H1 (cell line): ENCODE results near the gene COL5A2. TPM values are rescaled to one million over a fixed set of nuclear protein-coding genes. Genes with fewer than 3 reads are reported as not detected.

Experiments
- CTCF ChIA-PET: fragments of 300-600 bp; sonication (Branson Sonifier 250); formaldehyde crosslinking; loops from one replicate; lab custom pipeline; 2021; ENCODE audit not compliant: partially characterized antibody; lab: Charles Lee
- POLR2A ChIA-PET: fragments of 300-600 bp; sonication (Branson Sonifier 250); formaldehyde crosslinking; loops from one replicate; lab custom pipeline; 2021; ENCODE audit warnings: inconsistent platforms; ENCODE audit not compliant: partially characterized antibody; lab: Charles Lee
- DNase-seq, 2 experiments: peaks; one replicate each; pipeline versions ENCODE4 v3.0.0 to v3.0.0-alpha.2; 2010 to 2022; ENCODE audit warnings: low spot score in 2 of 2, low read depth in 1 of 2, mixed read lengths in 1 of 2
- FAIRE-seq: peaks from 2 replicates; lab custom pipeline; 2011; peaks lifted over from hg19 to GRCh38; lab: Jason Lieb, UNC
- H2AFZ ChIP-seq: 2 replicates; pipeline ENCODE4 v1.8.1; 2012; ENCODE audit warnings: low read length, inconsistent platforms
- H2AK5ac ChIP-seq: 2 replicates; pipeline ENCODE4 v1.6.1; 2013; ENCODE audit warnings: low read depth, low read length
- H2BK120ac ChIP-seq: replicated peaks from 2 replicates; pipeline ENCODE3; 2013; ENCODE audit warnings: low read depth, low read length, inconsistent platforms
- H2BK12ac ChIP-seq: 2 replicates; pipeline ENCODE4 v1.6.1; 2013; ENCODE audit warnings: low read depth, low read length
- H2BK15ac ChIP-seq: 2 replicates; pipeline ENCODE4 v1.6.1; 2013; ENCODE audit warnings: low read length
- H2BK20ac ChIP-seq: 2 replicates; pipeline ENCODE4 v1.6.1; 2013; ENCODE audit warnings: low read length
- H2BK5ac ChIP-seq: 2 replicates; pipeline ENCODE4 v1.6.1; 2013; ENCODE audit warnings: low read depth, low read length
- H3K14ac ChIP-seq: 2 replicates; pipeline ENCODE4 v1.6.1; 2013; ENCODE audit warnings: inconsistent platforms; ENCODE audit not compliant: insufficient read length
- H3K18ac ChIP-seq: 2 replicates; pipeline ENCODE4 v1.6.1; 2013; ENCODE audit warnings: low read length; ENCODE audit errors: extremely low read depth
- H3K23ac ChIP-seq: 2 replicates; pipeline ENCODE4 v1.6.1; 2013; ENCODE audit warnings: inconsistent platforms; ENCODE audit not compliant: insufficient read length
- H3K23me2 ChIP-seq: 2 replicates; pipeline ENCODE4 v1.6.1; 2013; ENCODE audit warnings: low read depth, low read length
- H3K27ac ChIP-seq: 2 replicates; pipeline ENCODE4 v1.6.1; 2011; ENCODE audit warnings: low read depth, low read length, inconsistent platforms
- H3K27me3 ChIP-seq, 4 experiments: replicated peaks in 1 of 4; 1 replicate in 1 of 4; 2 replicates in 3 of 4; pipeline versions ENCODE4 v1.6.1 to v1.8.1; 2011 to 2013; ENCODE audit warnings: low read length in 3 of 4, mild to moderate bottlenecking in 3 of 4, inconsistent platforms in 2 of 4, mixed read lengths in 2 of 4, moderate library complexity in 1 of 4; ENCODE audit not compliant: control insufficient read depth in 3 of 4, insufficient read depth in 3 of 4; ENCODE audit errors: extremely low read depth in 1 of 4
- H3K36me3 ChIP-seq, 4 experiments: 2 replicates each; pipeline versions ENCODE4 v1.6.1 to v1.8.1; 2011 to 2013; ENCODE audit warnings: mild to moderate bottlenecking in 4 of 4, low read length in 3 of 4, moderate library complexity in 2 of 4, control low read depth in 1 of 4, inconsistent platforms in 1 of 4; ENCODE audit not compliant: insufficient read depth in 4 of 4, control insufficient read depth in 2 of 4
- H3K4ac ChIP-seq: replicated peaks from 2 replicates; pipeline ENCODE3; 2013; ENCODE audit warnings: low read length, low read depth, mixed read lengths, inconsistent platforms; ENCODE audit not compliant: insufficient read length
- H3K4me1 ChIP-seq, 4 experiments: replicated peaks in 1 of 4; 1 replicate in 1 of 4; 2 replicates in 3 of 4; pipeline versions ENCODE4 v1.6.1 to v1.8.1; 2011 to 2013; ENCODE audit warnings: low read length in 3 of 4, inconsistent platforms in 2 of 4, mixed read lengths in 1 of 4; ENCODE audit not compliant: insufficient read depth in 4 of 4, control insufficient read depth in 3 of 4
- H3K4me2 ChIP-seq, 2 experiments: 2 replicates each; pipeline versions ENCODE4 v1.6.1 to v1.8.1; 2011 to 2013; ENCODE audit warnings: low read depth in 2 of 2, low read length in 2 of 2, control low read depth in 1 of 2, inconsistent platforms in 1 of 2, mild to moderate bottlenecking in 1 of 2; ENCODE audit not compliant: insufficient read depth in 1 of 2
- H3K4me3 ChIP-seq, 4 experiments: fragments of 200-600, 300-600 bp in 1 of 4; sonication (generic), shearing (Covaris generic), sonication (Bioruptor Twin) in 1 of 4; 2 replicates each; pipeline versions ENCODE4 v1.5.1 to v1.8.1; 2011 to 2016; ENCODE audit warnings: low read length in 4 of 4, low read depth in 3 of 4, control low read depth in 2 of 4, inconsistent platforms in 2 of 4, mild to moderate bottlenecking in 2 of 4, mixed read lengths in 1 of 4, moderate library complexity in 1 of 4; ENCODE audit not compliant: insufficient read depth in 2 of 4; ENCODE audit errors: extremely low read depth in 1 of 4
- H3K56ac ChIP-seq: replicated peaks from 2 replicates; pipeline ENCODE3; 2013; ENCODE audit warnings: low read depth, mild to moderate bottlenecking, mixed read lengths, low read length, inconsistent platforms; ENCODE audit not compliant: insufficient read length
- H3K79me1 ChIP-seq: 2 replicates; pipeline ENCODE4 v1.6.1; 2013; ENCODE audit warnings: low read depth, low read length, control low read depth
- H3K79me2 ChIP-seq, 2 experiments: 2 replicates each; pipeline versions ENCODE4 v1.6.1 to v1.8.1; 2012 to 2013; ENCODE audit warnings: low read length in 2 of 2, mild to moderate bottlenecking in 2 of 2, inconsistent platforms in 1 of 2; ENCODE audit not compliant: insufficient read depth in 2 of 2, control insufficient read depth in 1 of 2
- H3K9ac ChIP-seq, 4 experiments: replicated peaks in 1 of 4; 1 replicate in 1 of 4; 2 replicates in 3 of 4; pipeline versions ENCODE4 v1.6.1 to v1.8.1; 2011 to 2013; ENCODE audit warnings: low read depth in 3 of 4, low read length in 3 of 4, control low read depth in 2 of 4, mild to moderate bottlenecking in 2 of 4, moderate library complexity in 2 of 4, inconsistent platforms in 1 of 4; ENCODE audit errors: extremely low read depth in 1 of 4
- H3K9me3 ChIP-seq, 2 experiments: 2 replicates each; pipeline versions ENCODE4 v1.6.1 to v1.8.1; 2012 to 2013; ENCODE audit warnings: mild to moderate bottlenecking in 2 of 2, moderate library complexity in 2 of 2, control low read depth in 1 of 2, inconsistent platforms in 1 of 2, low read depth in 1 of 2, low read length in 1 of 2, mixed read lengths in 1 of 2; ENCODE audit not compliant: insufficient read depth in 2 of 2
- H4K20me1 ChIP-seq, 2 experiments: replicated peaks in 1 of 2; 2 replicates each; pipeline versions ENCODE3 to v1.8.1; 2011 to 2013; ENCODE audit warnings: inconsistent platforms in 2 of 2, low read length in 2 of 2, mild to moderate bottlenecking in 1 of 2; ENCODE audit not compliant: insufficient read depth in 2 of 2, control insufficient read depth in 1 of 2
- H4K5ac ChIP-seq: 2 replicates; pipeline ENCODE4 v1.6.1; 2013; ENCODE audit warnings: low read length, low read depth, mixed read lengths, inconsistent platforms; ENCODE audit not compliant: insufficient read length
- H4K8ac ChIP-seq: 2 replicates; pipeline ENCODE4 v1.8.0; 2013; ENCODE audit warnings: mild to moderate bottlenecking, moderate library complexity, low read length, inconsistent platforms; ENCODE audit not compliant: insufficient read depth; ENCODE audit errors: extremely low read depth
- H4K91ac ChIP-seq: replicated peaks from 2 replicates; pipeline ENCODE3; 2013; ENCODE audit warnings: low read length, mixed read lengths, inconsistent platforms; ENCODE audit not compliant: insufficient read length
- BRCA1 ChIP-seq: IDR thresholded peaks from 2 replicates; pipeline ENCODE4 v1.6.1; 2012; ENCODE audit warnings: low read depth, low read length, improper control_type of control experiment
- CBX5 ChIP-seq: fragments of 300-800, 300-1000 bp; sonication (generic); IDR thresholded peaks from 2 replicates; pipeline ENCODE4 v1.7.1; 2016; ENCODE audit warnings: antibody characterized with exemption, low read length, low read depth
- CBX8 ChIP-seq: fragments of 300-800, 300-1000 bp; sonication (generic); IDR thresholded peaks from 2 replicates; pipeline ENCODE4 v1.7.1; 2016; ENCODE audit warnings: low read depth, low read length, borderline replicate concordance
- CREB1 ChIP-seq: IDR thresholded peaks from 2 replicates; pipeline ENCODE4 v1.6.1; 2012; ENCODE audit warnings: inconsistent platforms
- FOSL1 ChIP-seq: IDR thresholded peaks from 2 replicates; pipeline ENCODE4 v1.6.1; 2011; ENCODE audit warnings: mild to moderate bottlenecking, low read depth, low read length, moderate library complexity; ENCODE audit not compliant: insufficient read depth
- HDAC6 ChIP-seq: IDR thresholded peaks from one replicate; pipeline ENCODE4 v1.7.1; 2012; ENCODE audit warnings: low read depth, mild to moderate bottlenecking, inconsistent platforms, low read length, moderate library complexity
- MAFK ChIP-seq: IDR thresholded peaks from 2 replicates; pipeline ENCODE4 v1.6.1; 2012; ENCODE audit warnings: low read depth, mild to moderate bottlenecking, improper control_type of control experiment, low read length
- POLR2AphosphoS5 ChIP-seq: IDR thresholded peaks from 2 replicates; pipeline ENCODE4 v1.6.1; 2011; ENCODE audit warnings: low read depth, low read length
- whole genome bisulfite sequencing, 2 experiments: shearing (Covaris generic) in 1 of 2; methylation state at CpG; one replicate each; pipeline versions ENCODE4 v1.1.6 to v1.1.7; 2013 to 2015; ENCODE audit warnings: low lambda C conversion rate in 2 of 2, mixed read lengths in 2 of 2, inconsistent platforms in 1 of 2, low coverage in 1 of 2, missing lambda C conversion rate in 1 of 2; ENCODE audit not compliant: insufficient replicate concordance in 2 of 2, insufficient coverage in 1 of 2, insufficient read length in 1 of 2; ENCODE audit errors: extremely low coverage in 1 of 2, missing lambda C conversion rate in 1 of 2; 5-methylcytosine and 5-hydroxymethylcytosine counted together
- polyA plus RNA-seq, 7 experiments: library from polyadenylated mRNA; depleted of rRNA in 3 of 7; stranded (reverse) in 5 of 7; unstranded in 2 of 7; fragments of >200 nt in 5 of 7; fragments of 200-250 nt in 2 of 7; gene quantifications; 1 replicate in 5 of 7; 2 replicates in 1 of 7; 4 replicates in 1 of 7; pipeline versions ENCODE4 v1.2.1 to v1.2.3, GENCODE V29; 2011 to 2013; ENCODE audit warnings: missing spikeins in 2 of 7, mixed read lengths in 2 of 7
- total RNA-seq: library from RNA; stranded (reverse); fragmentation: NEBNext Ultra II Directional; extraction: Animal tissue kit (Norgen Biotek cat#: 25700); gene quantifications from 2 replicates; pipeline ENCODE4 v1.2.1, GENCODE V29; 2021
- TF ChIP-seq, protein P1 (sequence below): IDR thresholded peaks from 2 replicates; pipeline ENCODE4 v1.6.1; 2012; ENCODE audit warnings: low read length, inconsistent platforms

Gene COL5A2
- total and polyA plus RNA-seq, 2 of the 8 experiments (the other 6 are each of a cell fraction or from before 2014, with no cell fraction given): 4.7 to 24.2 TPM

DNA sequence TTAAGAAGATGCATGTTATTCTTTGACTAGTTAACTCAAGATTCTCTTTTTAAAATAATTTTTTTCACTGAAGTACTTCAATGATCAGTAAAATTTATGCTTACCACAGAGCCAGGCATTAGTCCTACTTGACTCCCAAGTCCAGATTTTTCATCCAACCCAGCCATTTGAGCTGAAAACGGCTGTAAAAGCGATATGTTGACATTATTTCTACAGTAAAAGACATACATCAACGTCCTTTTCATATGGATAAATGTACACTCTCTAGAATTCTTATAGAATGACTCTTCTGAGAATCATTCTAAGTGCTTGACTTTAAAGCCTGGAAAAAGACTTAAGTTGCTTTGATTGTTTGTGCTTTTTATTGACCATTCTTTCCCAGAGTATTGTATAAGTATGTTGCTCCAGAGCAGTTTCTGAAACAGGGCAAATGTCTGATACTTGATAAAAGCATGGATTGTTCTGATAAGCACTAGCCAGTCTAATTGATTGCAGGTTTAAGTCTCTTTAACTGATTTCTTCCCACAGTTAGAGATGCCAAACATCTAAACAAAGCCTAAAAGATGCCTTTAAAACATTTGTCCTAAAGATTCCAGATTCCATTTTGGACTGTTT lies 90.9 kb downstream of the COL5A2 start:
- Histone ChIP-seq H2BK15ac (no peak overlapping the region), H2BK12ac (no peak overlapping the region), H3K27me3 (no peaks in the 10 kb centered on the region), H4K20me1 (no peaks in the 10 kb centered on the region), H2BK120ac (no peak overlapping the region), H3K36me3 (no peaks in the 10 kb centered on the region), H2BK20ac (no peak overlapping the region), H4K5ac (no peak overlapping the region), H3K4me1 (no peaks in the 10 kb centered on the region), H3K4ac (no peak overlapping the region), H3K23me2 (no peaks in the 10 kb centered on the region), H3K56ac (no peak overlapping the region), H2BK5ac (no peak overlapping the region), H3K9me3 (no peaks in the 10 kb centered on the region), H3K4me3 (no peak overlapping the region), H2AFZ (no peak overlapping the region), H2AK5ac (no peak overlapping the region), H3K27ac (no peak overlapping the region), H3K79me1 (no peaks in the 10 kb centered on the region), H3K4me2 (no peak overlapping the region), H4K8ac (no peak overlapping the region), H4K91ac (no peak overlapping the region), H3K9ac (no peak overlapping the region), H3K23ac (no peak overlapping the region), H3K79me2 (no peaks in the 10 kb centered on the region), H3K18ac (no peak overlapping the region), H3K14ac (no peak overlapping the region)
- ChIA-PET POLR2A (no interaction called here), CTCF (interaction anchor here (0.6 kb wide), 1 partner anchor 54 kb away, joined by 3 read pairs; no protein-coding TSS in a partner anchor)
- WGBS, 2 experiments: 94% methylated on average over 3 of the region's 3 CpGs; no CpG with 5 or more reads in 1 of the 2 experiments
- DNase-seq (no peak), FAIRE-seq (no peak)
- TF ChIP-seq BRCA1: no peak
- TF ChIP-seq FOSL1: no peak
- TF ChIP-seq CREB1: no peak
- TF ChIP-seq MAFK: no peak
- no peak for TF ChIP-seq CBX8
- no peak for TF ChIP-seq POLR2AphosphoS5
- TF ChIP-seq, protein P1, sequence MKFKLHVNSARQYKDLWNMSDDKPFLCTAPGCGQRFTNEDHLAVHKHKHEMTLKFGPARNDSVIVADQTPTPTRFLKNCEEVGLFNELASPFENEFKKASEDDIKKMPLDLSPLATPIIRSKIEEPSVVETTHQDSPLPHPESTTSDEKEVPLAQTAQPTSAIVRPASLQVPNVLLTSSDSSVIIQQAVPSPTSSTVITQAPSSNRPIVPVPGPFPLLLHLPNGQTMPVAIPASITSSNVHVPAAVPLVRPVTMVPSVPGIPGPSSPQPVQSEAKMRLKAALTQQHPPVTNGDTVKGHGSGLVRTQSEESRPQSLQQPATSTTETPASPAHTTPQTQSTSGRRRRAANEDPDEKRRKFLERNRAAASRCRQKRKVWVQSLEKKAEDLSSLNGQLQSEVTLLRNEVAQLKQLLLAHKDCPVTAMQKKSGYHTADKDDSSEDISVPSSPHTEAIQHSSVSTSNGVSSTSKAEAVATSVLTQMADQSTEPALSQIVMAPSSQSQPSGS: no peak
- TF ChIP-seq CBX5: no peak
- no peak for TF ChIP-seq HDAC6
